Liver (tissue), 9 donors: ENCODE measurements around the gene ITPK1. TPM values are rescaled to one million over a fixed set of nuclear protein-coding genes. Genes with fewer than 3 reads are reported as not detected.
A peak's percentile ranks its signal among the peaks of the same experiment; 100 is the strongest.

Source experiments
- DNase-seq: peaks from one replicate; pipeline ENCODE4 v3.0.0-alpha.2; 2017; ENCODE audit warnings: low spot score
- H3K27ac ChIP-seq, 2 donors: one replicate each; pipeline ENCODE4 v1.7.0; 2013; ENCODE audit warnings: inconsistent platforms in 2 of 2, low read length in 2 of 2, control low read depth in 1 of 2, low read depth in 1 of 2, mild to moderate bottlenecking in 1 of 2
- H3K27me3 ChIP-seq, 4 donors: one replicate each; pipeline versions ENCODE4 v1.6.1 to v1.7.0; 2013; ENCODE audit warnings: low read length in 3 of 4, inconsistent platforms in 1 of 4, mild to moderate bottlenecking in 1 of 4, moderate library complexity in 1 of 4; ENCODE audit not compliant: control insufficient read depth in 4 of 4, insufficient read depth in 4 of 4
- H3K36me3 ChIP-seq, 4 donors: one replicate each; pipeline versions ENCODE4 v1.6.1 to v1.7.0; 2013; ENCODE audit warnings: low read length in 3 of 4, mild to moderate bottlenecking in 3 of 4, low read depth in 1 of 4, moderate library complexity in 1 of 4; ENCODE audit not compliant: control insufficient read depth in 4 of 4, insufficient read depth in 3 of 4
- H3K4me1 ChIP-seq, 4 donors: one replicate each; pipeline versions ENCODE4 v1.6.1 to v1.7.0; 2013; ENCODE audit warnings: low read length in 3 of 4, mild to moderate bottlenecking in 3 of 4, moderate library complexity in 1 of 4; ENCODE audit not compliant: control insufficient read depth in 4 of 4, insufficient read depth in 4 of 4
- H3K4me3 ChIP-seq, 3 donors: one replicate each; pipeline versions ENCODE4 v1.6.1 to v1.7.0; 2013; ENCODE audit warnings: low read length in 3 of 3, control low read depth in 1 of 3, low read depth in 1 of 3, mild to moderate bottlenecking in 1 of 3
- H3K9ac ChIP-seq, 2 donors: one replicate each; pipeline ENCODE4 v1.7.0; 2013; ENCODE audit warnings: low read length in 2 of 2, mild to moderate bottlenecking in 2 of 2, moderate library complexity in 2 of 2, control low read depth in 1 of 2, low read depth in 1 of 2
- H3K9me3 ChIP-seq, 4 donors: one replicate each; pipeline versions ENCODE4 v1.6.1 to v1.7.0; 2013; ENCODE audit warnings: low read length in 3 of 4; ENCODE audit not compliant: control insufficient read depth in 4 of 4
- ATF3 ChIP-seq: IDR thresholded peaks from 2 replicates; pipeline ENCODE4 v1.6.1; 2016; ENCODE audit warnings: antibody characterized with exemption
- CTCF ChIP-seq: fragments of 150-350 bp; IDR thresholded peaks from 2 replicates; pipeline ENCODE4 v1.5.1; 2017; ENCODE audit warnings: improper control_type of control experiment, low read depth, low read length; ENCODE audit not compliant: missing input control
- FOXA1 ChIP-seq: IDR thresholded peaks from 2 replicates; pipeline ENCODE4 v1.6.1; 2016; ENCODE audit warnings: antibody characterized with exemption
- FOXA2 ChIP-seq: IDR thresholded peaks from 2 replicates; pipeline ENCODE4 v1.6.1; 2016; ENCODE audit warnings: antibody characterized with exemption
- GABPA ChIP-seq, 2 donors: IDR thresholded peaks in 1 of 2; conservative IDR thresholded peaks in 1 of 2; 2 replicates each; pipeline ENCODE4 v1.6.1; 2016; ENCODE audit warnings: antibody characterized with exemption in 2 of 2, mild to moderate bottlenecking in 1 of 2, moderate library complexity in 1 of 2
- HNF4A ChIP-seq, 2 donors: conservative IDR thresholded peaks; 2 replicates each; pipeline ENCODE4 v1.6.1; 2016; ENCODE audit warnings: antibody characterized with exemption in 2 of 2, mild to moderate bottlenecking in 2 of 2
- HNF4G ChIP-seq: IDR thresholded peaks from 2 replicates; pipeline ENCODE4 v1.6.1; 2016; ENCODE audit warnings: antibody characterized with exemption
- JUND ChIP-seq, 2 donors: IDR thresholded peaks; 2 replicates each; pipeline ENCODE4 v1.6.1; 2016; ENCODE audit warnings: antibody characterized with exemption in 2 of 2
- NR2F2 ChIP-seq: IDR thresholded peaks from 2 replicates; pipeline ENCODE4 v1.6.1; 2016; ENCODE audit warnings: antibody characterized with exemption
- RAD21 ChIP-seq, 2 donors: IDR thresholded peaks; 2 replicates each; pipeline ENCODE4 v1.6.1; 2016; ENCODE audit warnings: antibody characterized with exemption in 2 of 2, mild to moderate bottlenecking in 2 of 2
- RXRA ChIP-seq, 2 donors: IDR thresholded peaks; 2 replicates each; pipeline ENCODE4 v1.6.1; 2017 to 2018; ENCODE audit warnings: antibody characterized with exemption in 2 of 2, mild to moderate bottlenecking in 1 of 2
- SP1 ChIP-seq: IDR thresholded peaks from 2 replicates; pipeline ENCODE4 v1.6.1; 2018; ENCODE audit warnings: antibody characterized with exemption, mild to moderate bottlenecking
- TAF1 ChIP-seq: conservative IDR thresholded peaks from 2 replicates; pipeline ENCODE4 v1.6.1; 2016; ENCODE audit warnings: antibody characterized with exemption, mild to moderate bottlenecking
- YY1 ChIP-seq: IDR thresholded peaks from 2 replicates; pipeline ENCODE4 v1.6.1; 2016; ENCODE audit warnings: antibody characterized with exemption, mild to moderate bottlenecking
- ZBTB33 ChIP-seq: IDR thresholded peaks from 2 replicates; pipeline ENCODE4 v1.6.1; 2016; ENCODE audit warnings: antibody characterized with exemption
- WGBS: extraction: QIAGEN DNeasy Blood & Tissue Kit; methylation state at CpG from one replicate; pipeline ENCODE4 v1.1.7; 2013; 5-methylcytosine and 5-hydroxymethylcytosine counted together
- polyA plus RNA-seq, 2 donors: library from polyadenylated mRNA; stranded (reverse) in 1 of 2; unstranded in 1 of 2; fragments of 200-250 nt in 1 of 2; fragments of >200 nt in 1 of 2; fragmentation: Nextera tagmentation in 1 of 2; extraction: Ambion mirVana in 1 of 2; gene quantifications; one replicate each; pipeline versions ENCODE4 v1.2.1 to v1.2.3, GENCODE V29; 2013 to 2015
- total RNA-seq, 2 donors: library from RNA; depleted of rRNA; stranded (reverse); fragments of >200 nt; gene quantifications; one replicate each; pipeline ENCODE4 v1.2.3, GENCODE V29; 2014
- TF ChIP-seq, protein P1 (sequence below): IDR thresholded peaks from 2 replicates; pipeline ENCODE4 v1.6.1; 2016; ENCODE audit warnings: antibody characterized with exemption
- donor health status: healthy.
- donor health status: healthy.
- donor health status: healthy.
- donor health status: healthy.
- donor health status: healthy.

The ITPK1 gene
- total and polyA plus RNA-seq, 4 donors = 9.0 to 41.2 (median 20.4) TPM

- TF ChIP-seq SP1 = no peak
- TF ChIP-seq CTCF = no peak
- no peak for TF ChIP-seq RXRA (IDR thresholded peaks at IDR 0.05)
These were observed 165.6 kb downstream of the ITPK1 start (continued) for GRCh38 chr14:92950193-92950540.

- no peak for TF ChIP-seq TAF1
- H3K4me3 ChIP-seq = no peak overlapping the region
- no peak overlapping the region for H3K27ac ChIP-seq
- H3K36me3 ChIP-seq = peaks cover 0 to 23% (median 7%) of the 10 kb centered on the region in 4 donors
- WGBS = 97% methylated on average over 24 of the region's 24 CpGs
- peaks cover 1 to 13% (median 7%) of the 10 kb centered on the region in 4 donors for H3K4me1 ChIP-seq
- no peaks in the 10 kb centered on the region for H3K27me3 ChIP-seq
- no peak for DNase-seq
- H3K9ac ChIP-seq = no peak overlapping the region
- no peaks in the 10 kb centered on the region for H3K9me3 ChIP-seq
These were observed 166.1 kb downstream of the ITPK1 start for GRCh38 chr14:92949496-92950192.

- no peaks in the 10 kb centered on the region for H3K9me3 ChIP-seq
These were observed 167.1 kb downstream of the ITPK1 start for GRCh38 chr14:92948647-92949046.

DNA sequence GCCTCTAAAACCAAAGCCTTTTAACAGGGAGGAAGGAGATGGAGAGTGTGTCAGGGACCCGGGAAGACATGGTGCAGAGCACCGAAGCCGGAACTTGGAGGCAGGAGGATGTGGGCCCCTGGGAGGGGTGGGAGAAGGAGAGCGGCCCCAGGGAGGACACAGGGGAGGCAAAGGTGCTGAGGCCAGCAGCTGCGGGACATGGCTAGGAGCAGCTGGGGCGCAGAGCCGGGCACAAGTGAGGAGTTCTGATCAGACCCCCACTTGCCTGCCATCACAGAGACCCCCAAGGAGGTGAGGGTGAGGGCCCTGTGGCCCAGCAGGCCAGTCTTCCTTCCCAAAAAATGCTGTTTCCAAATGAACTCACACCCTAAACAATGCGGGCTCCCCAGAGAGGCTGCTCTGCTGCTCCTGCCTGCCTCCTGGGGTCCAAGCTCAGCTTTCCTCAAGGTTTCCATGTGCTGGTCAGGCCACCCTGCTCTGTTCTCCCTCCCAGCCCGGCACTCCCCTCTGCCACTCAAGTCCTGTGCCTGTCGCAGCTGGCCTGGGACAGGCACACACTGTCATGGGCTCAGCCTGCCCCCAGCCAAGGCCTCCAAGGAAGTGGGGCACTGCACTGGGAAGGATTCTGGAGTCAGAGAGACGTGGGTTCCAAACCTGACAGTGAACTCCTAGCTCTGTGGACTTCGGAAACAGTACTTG is 168.7 kb downstream of the ITPK1 start:
- H3K27ac ChIP-seq = peak overlapping the region in 1 of 2 donors; percentile 42
- H3K4me1 ChIP-seq = peaks cover 1 to 13% (median 7%) of the 10 kb centered on the region in 4 donors
- 96% methylated on average over 12 of the region's 12 CpGs for WGBS
- H3K27me3 ChIP-seq = no peaks in the 10 kb centered on the region
- DNase-seq = no peak
- H3K4me3 ChIP-seq = no peak overlapping the region
- H3K9me3 ChIP-seq = no peaks in the 10 kb centered on the region
- H3K9ac ChIP-seq = peak overlapping the region in 1 of 2 donors; percentile 41
- H3K36me3 ChIP-seq = peaks cover 0 to 36% (median 11%) of the 10 kb centered on the region in 4 donors
- TF ChIP-seq JUND (IDR thresholded peaks at IDR 0.05) = no peak
- no peak for TF ChIP-seq RXRA (IDR thresholded peaks at IDR 0.05)
- TF ChIP-seq RAD21 (IDR thresholded peaks at IDR 0.05) = no peak
- TF ChIP-seq GABPA (IDR thresholded peaks at IDR 0.05 in 1 of 2, conservative IDR thresholded peaks at IDR 0.05 in 1 of 2) = no peak
- no peak for TF ChIP-seq ATF3
- TF ChIP-seq CTCF = no peak
- TF ChIP-seq TAF1 = no peak
- TF ChIP-seq FOXA2 = no peak
- TF ChIP-seq FOXA1 = no peak
- TF ChIP-seq YY1 = no peak
- no peak for TF ChIP-seq HNF4A (conservative IDR thresholded peaks at IDR 0.05)
- TF ChIP-seq, protein P1, sequence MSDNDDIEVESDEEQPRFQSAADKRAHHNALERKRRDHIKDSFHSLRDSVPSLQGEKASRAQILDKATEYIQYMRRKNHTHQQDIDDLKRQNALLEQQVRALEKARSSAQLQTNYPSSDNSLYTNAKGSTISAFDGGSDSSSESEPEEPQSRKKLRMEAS = no peak
- TF ChIP-seq HNF4G = no peak

More at GRCh38 chr14:92948647-92949046, 167.1 kb downstream of the ITPK1 start:
- WGBS = 94% methylated on average over 22 of the region's 22 CpGs
- Histone ChIP-seq H3K36me3 (peaks cover 0 to 27% (median 7%) of the 10 kb centered on the region in 4 donors), H3K4me1 (peaks cover 1 to 13% (median 7%) of the 10 kb centered on the region in 4 donors), H3K4me3 (no peak overlapping the region), H3K27me3 (no peaks in the 10 kb centered on the region), H3K9ac (no peak overlapping the region), H3K27ac (no peak overlapping the region)
- no peak for DNase-seq
- TF ChIP-seq GABPA (IDR thresholded peaks at IDR 0.05 in 1 of 2, conservative IDR thresholded peaks at IDR 0.05 in 1 of 2) (no peak), NR2F2 (no peak), RAD21 (IDR thresholded peaks at IDR 0.05) (no peak), FOXA1 (no peak), ZBTB33 (no peak)
